HepG2 (cell line): ENCODE results near the gene ABHD2.

Experiments used
- ARNT ChIP-seq: fragments of 450-650 bp; IDR thresholded peaks from 2 replicates; pipeline ENCODE4 v1.6.1; 2017
- EP300 ChIP-seq, 3 experiments: sonication (generic) in 1 of 3; formaldehyde crosslinking in 1 of 3; IDR thresholded peaks; 2 replicates each; pipeline versions ENCODE4 v1.5.1 to v1.6.1; 2011 to 2020; ENCODE audit warnings: low read depth in 2 of 3, low read length in 2 of 3, borderline replicate concordance in 1 of 3, improper control_type of control experiment in 1 of 3, mild to moderate bottlenecking in 1 of 3, missing genetic modification reagents in 1 of 3, moderate library complexity in 1 of 3
- MAZ ChIP-seq, 2 experiments: sonication (generic) in 1 of 2; formaldehyde crosslinking in 1 of 2; IDR thresholded peaks; 2 replicates each; pipeline versions ENCODE4 v1.5.0 to v1.6.1; 2012 to 2020; ENCODE audit warnings: low read depth in 2 of 2, mild to moderate bottlenecking in 2 of 2, borderline replicate concordance in 1 of 2, improper control_type of control experiment in 1 of 2, low read length in 1 of 2, missing genetic modification reagents in 1 of 2, moderate library complexity in 1 of 2
- PCBP1 ChIP-seq: fragments of 200-400 bp; formaldehyde crosslinking; IDR thresholded peaks from 2 replicates; pipeline ENCODE4 v1.6.1; 2017; ENCODE audit warnings: mild to moderate bottlenecking, low read depth, low read length, borderline replicate concordance
- POLR2A ChIP-seq, 2 experiments: IDR thresholded peaks; 2 replicates each; pipeline ENCODE4 v1.6.1; 2011; ENCODE audit warnings: low read depth in 2 of 2, low read length in 2 of 2, mild to moderate bottlenecking in 1 of 2, moderate library complexity in 1 of 2; ENCODE audit not compliant: insufficient read depth in 1 of 2
- POLR2AphosphoS5 ChIP-seq: IDR thresholded peaks from 2 replicates; pipeline ENCODE4 v1.6.1; 2012; ENCODE audit warnings: low read depth, low read length
- RAD21 ChIP-seq: fragments of 450-650 bp; formaldehyde crosslinking; IDR thresholded peaks from 2 replicates; pipeline ENCODE4 v1.5.0; 2020; ENCODE audit warnings: mild to moderate bottlenecking
- SKI ChIP-seq: fragments of 450-650 bp; IDR thresholded peaks from one replicate; pipeline ENCODE4 v1.6.1; 2018; ENCODE audit warnings: mild to moderate bottlenecking; ENCODE audit not compliant: partially characterized antibody
- YY1 ChIP-seq: IDR thresholded peaks from 2 replicates; pipeline ENCODE4 v1.6.1; 2011; ENCODE audit warnings: low read length, low read depth, moderate library complexity, mild to moderate bottlenecking; ENCODE audit not compliant: insufficient read depth, insufficient replicate concordance
- ZC3H4 ChIP-seq: sonication (generic); formaldehyde crosslinking; IDR thresholded peaks from 2 replicates; pipeline ENCODE4 v1.4.0; 2020; ENCODE audit warnings: missing genetic modification reagents, borderline replicate concordance
- ZNF337 ChIP-seq: sonication (generic); formaldehyde crosslinking; IDR thresholded peaks from 2 replicates; pipeline ENCODE4 v1.5.1; 2020; ENCODE audit warnings: missing genetic modification reagents, low read depth, mild to moderate bottlenecking, borderline replicate concordance
- TF ChIP-seq, protein P1 (sequence below): sonication (generic); formaldehyde crosslinking; IDR thresholded peaks from 2 replicates; pipeline ENCODE4 v1.5.0; 2020; ENCODE audit warnings: mild to moderate bottlenecking, missing genetic modification reagents, moderate library complexity

DNA sequence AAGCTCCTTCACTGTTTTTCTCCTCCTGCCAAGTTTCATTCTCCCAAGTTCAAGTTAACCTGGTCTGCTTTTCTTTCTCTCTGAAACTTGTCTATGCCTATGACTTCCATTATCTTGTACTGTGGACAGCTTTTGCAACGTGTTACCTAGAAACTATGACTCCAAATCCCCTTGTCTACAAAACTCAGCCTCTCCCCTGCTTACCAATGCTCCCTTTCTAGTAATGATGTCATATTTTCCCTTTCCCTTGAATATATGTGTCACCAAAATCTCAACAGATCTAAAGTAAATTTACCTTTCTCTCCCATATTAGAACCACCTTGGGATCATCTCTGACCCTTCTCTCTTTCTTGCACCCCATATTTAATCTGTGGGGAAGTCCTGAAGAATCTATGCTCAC lies 10.5 kb upstream of the ABHD2 start:
- TF ChIP-seq ZNF337 (no peak), MAZ (IDR thresholded peaks at IDR 0.05; ENCODE audit: borderline replicate concordance, low read depth, low read length) (no peak), MAZ (CRISPR knock-in tag; IDR thresholded peaks at IDR 0.05; ENCODE audit: low read depth) (no peak), POLR2AphosphoS5 (no peak), PCBP1 (no peak), ARNT (no peak), ZC3H4 (CRISPR knock-in tag) (no peak), POLR2A (IDR thresholded peaks at IDR 0.05; ENCODE audit: insufficient read depth in 1 of 2, low read depth in 2 of 2, low read length in 2 of 2) (no peak), RAD21 (CRISPR knock-in tag) (no peak), YY1 (no peak), SKI (no peak), EP300 (IDR thresholded peaks at IDR 0.05; ENCODE audit: low read depth in 2 of 2, low read length in 2 of 2) (no peak), EP300 (CRISPR knock-in tag; IDR thresholded peaks at IDR 0.05; ENCODE audit: borderline replicate concordance) (no peak)
- TF ChIP-seq, protein P1, sequence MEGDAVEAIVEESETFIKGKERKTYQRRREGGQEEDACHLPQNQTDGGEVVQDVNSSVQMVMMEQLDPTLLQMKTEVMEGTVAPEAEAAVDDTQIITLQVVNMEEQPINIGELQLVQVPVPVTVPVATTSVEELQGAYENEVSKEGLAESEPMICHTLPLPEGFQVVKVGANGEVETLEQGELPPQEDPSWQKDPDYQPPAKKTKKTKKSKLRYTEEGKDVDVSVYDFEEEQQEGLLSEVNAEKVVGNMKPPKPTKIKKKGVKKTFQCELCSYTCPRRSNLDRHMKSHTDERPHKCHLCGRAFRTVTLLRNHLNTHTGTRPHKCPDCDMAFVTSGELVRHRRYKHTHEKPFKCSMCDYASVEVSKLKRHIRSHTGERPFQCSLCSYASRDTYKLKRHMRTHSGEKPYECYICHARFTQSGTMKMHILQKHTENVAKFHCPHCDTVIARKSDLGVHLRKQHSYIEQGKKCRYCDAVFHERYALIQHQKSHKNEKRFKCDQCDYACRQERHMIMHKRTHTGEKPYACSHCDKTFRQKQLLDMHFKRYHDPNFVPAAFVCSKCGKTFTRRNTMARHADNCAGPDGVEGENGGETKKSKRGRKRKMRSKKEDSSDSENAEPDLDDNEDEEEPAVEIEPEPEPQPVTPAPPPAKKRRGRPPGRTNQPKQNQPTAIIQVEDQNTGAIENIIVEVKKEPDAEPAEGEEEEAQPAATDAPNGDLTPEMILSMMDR (CRISPR knock-in tag): no peak
